HG02759 (cell line): Measurements from ENCODE around the gene IER3.

Experiments used
- ATAC-seq: cut with Tn5 transposase; IDR thresholded peaks from one replicate; pipeline ENCODE4 v1.9.1; 2021; ENCODE audit warnings: mild to moderate bottlenecking, moderate library complexity; ENCODE audit not compliant: unreplicated experiment

The IER3 gene

DNA sequence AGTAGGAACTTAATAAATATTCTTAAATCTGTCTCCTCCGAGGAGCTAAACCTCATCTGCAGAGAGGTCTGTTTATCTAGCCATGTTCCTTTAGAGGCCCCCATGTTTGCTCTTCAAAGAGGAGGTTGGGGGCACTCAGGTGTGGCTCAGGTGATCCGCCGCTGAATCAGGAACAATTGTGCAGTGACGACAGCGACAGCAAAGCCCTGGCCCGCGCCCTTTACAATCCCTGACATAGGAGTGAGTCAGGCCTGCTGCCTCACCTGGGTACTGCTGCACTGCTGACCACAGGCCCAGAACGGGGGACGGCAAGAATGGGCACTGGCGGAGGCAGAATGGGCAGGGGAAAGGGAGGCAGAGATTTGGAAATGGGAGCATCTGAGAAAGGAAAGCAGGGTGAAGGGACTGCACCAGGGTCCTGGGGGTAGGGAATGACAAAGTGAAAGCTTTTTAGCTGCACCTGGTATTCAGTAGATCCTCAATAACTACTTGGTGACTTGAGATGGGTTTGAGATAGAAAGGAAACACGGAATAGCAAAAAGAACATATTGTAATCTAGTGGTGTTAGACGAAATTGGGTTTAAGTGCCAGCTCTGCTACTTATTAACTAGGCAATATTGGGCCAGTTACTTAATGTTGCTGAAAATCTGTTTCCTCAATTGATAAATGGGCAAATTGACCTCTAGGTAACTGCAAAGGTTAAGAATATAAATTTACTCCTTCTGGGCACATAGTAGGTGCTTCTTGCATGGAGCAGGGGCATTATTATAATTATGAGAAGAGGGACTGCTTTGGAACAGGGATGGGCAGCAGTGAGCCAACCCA lies 5.4 kb upstream of the IER3 start:
- ATAC-seq: no peak

DNA sequence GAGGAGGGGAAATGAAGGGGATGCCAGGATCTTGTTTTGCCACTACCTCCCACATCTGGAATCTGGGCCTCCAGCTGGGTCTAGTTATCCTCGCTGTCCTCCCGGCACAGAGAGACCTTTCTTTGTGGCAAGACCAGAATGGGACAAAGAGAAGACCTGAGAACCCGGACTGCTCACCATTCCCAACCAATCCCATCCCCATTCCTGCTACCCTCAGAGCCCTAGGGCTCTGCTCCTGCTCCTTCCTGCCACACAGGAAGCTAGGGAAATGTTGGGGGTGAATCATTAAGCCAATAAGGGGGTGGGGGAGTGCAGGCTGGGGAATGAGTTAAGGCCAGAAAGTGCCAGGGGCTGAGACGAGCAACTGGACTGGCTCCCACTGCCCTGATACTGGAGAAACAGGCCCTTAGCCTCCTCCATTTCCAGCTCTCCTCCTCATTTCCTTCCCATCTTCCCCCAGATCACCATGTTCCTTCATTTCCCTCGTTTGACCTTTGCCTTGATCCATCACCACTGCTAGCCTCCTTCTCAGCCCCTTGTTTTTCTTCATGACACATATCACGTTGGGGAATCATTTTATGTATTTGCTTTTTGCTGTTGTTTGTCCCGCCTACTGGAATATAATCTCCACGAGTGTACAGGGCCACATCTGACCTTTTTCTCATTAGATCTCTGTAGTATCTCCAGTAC lies 4.6 kb upstream of the IER3 start:
- no peak for ATAC-seq

DNA sequence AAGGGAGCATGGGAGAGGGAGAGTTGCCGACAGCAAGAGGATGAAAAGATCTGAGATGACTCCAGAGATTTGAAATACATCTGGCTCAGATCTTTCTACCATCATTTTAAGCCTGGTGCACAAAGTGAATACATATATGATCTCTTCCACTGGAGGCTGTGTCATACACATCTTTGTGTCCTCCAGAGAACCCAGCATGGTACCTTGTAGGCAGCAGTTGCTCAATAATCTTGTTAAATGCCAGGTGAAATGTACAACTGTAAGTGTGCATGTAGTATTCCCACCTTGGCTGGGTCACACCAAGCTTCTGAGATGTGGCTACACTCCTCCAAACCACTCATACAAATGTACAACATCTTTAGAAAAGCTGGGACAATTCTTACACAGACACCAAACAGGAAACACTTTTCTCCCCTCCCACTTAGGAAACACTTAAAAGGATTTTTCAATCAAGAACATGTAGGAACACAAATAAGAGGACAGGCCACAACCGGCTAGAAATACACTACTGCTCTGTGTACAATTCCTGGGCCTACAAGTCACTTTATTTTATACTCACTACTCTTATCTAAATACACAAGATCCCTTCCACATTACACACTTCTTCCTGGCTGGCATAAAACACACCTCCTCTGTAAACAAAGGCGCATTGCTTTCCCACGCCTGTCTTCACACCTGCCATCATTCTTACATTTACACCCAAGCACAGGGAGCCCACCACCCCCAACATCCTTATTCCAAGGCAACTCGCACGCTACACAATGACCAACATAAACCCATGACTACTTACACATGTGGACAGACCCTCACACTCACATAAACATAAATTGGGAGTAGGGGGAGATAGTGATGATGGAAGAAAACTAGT lies 3.8 kb upstream of the IER3 start:
- ATAC-seq: no peak

DNA sequence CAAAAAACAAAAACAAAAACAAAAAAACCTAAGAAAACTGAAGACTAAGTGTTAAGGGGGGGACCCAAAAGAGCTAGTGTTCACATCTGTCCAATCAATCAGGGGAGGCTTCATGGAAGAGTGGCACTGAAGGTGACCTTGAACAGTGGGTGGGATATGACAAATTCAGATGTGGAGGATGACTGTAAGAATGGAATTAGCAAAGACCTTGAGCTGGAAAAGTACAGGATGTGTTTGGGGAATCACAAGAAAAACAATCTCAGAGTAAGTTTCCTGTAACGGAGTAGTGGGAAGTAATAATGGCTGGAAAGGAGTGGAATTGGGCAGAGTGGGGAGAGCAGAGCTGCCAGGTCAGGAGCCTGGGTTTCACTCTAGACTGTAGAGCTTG lies 2.9 kb upstream of the IER3 start:
- no peak for ATAC-seq

DNA sequence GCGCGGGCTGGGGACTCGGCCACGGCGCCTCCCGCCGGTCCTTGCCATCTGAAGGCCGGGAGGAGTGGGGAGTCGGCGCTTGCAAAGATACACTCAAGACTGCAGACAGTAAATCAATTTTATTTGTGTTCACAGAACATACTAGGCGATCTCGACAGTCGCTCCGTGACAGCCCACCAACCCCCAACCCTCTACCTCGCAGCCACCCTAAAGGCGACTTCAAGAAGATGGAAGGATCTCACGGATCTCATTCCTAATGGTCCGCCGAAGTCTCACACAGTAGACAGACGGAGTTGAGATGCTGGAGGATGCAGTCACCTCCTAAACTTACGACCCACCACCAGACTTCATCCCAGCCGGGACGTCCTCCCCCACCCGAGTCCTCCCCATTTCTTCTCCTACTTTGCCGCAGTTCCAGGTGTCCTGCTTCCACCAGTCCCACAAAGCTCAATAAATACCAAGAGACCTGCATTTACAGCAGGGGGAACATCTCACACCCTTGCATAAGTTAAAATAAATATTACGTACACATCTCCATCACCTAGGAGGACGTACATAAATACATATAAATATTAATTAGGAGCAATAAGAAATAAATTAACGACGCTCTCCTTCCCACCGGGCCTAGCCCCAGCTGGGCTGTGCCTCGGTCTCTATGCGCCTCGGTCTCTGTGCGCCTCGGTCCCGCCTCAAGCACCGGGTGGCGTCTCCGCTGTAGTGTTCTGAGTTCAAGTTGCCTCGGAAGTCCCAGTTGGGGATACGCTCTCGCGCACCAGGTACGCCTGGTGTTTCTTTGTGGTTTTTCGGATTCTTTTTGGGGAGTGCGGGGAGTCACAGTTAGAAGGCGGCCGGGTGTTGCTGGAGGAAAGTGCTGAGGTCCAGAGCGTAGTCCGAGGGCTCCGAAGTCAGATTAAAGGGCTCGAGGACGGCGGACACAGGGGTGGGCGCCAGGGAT lies 971 bp downstream of the IER3 start:
- peak; percentile 9 for ATAC-seq

DNA sequence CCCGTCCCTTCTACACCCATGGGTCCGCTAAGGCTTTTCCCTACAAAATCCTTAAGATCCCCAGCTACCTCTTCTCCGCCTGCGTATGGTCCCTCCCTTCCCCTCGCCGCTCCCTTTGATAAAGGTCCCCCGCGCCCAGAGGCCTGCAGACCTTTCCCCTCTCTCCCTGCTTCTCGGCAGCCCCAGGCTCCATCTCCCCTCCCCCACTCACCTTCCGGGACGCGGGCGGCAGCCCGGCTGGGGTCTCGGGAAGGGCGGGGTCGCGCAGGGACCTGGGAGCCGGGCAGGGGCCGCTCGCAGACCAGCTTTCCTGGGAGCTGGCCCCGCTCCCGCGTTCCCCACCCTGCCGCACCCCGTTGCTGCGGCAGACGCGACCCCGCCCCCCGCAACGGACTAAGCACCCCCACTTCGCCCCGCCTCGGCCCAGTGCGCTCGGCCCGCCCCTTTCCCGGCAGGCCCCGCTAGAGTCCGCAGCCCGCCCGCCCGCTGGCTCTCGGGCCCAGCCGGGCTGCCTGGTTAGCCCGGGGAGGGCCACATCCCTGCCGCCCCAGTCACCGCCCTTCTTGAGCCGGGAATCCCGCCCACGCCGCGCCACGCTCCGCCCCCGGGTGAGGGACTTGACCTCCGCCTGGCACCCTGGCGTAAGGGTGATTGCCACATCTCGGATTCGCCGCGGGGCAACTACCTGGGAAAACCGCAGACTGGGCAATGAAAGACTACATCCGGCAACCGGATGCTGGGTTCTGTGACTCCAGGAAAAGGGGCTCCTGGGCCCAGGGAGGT lies 1.8 kb downstream of the IER3 start, which contains the start of gene FLOT1:
FLOT1 (minus strand) TSS at position 372 of the 783 bp plus-strand sequence. CDS start 498 bp downstream, outside the sequence.
- ATAC-seq: peak; percentile 84

DNA sequence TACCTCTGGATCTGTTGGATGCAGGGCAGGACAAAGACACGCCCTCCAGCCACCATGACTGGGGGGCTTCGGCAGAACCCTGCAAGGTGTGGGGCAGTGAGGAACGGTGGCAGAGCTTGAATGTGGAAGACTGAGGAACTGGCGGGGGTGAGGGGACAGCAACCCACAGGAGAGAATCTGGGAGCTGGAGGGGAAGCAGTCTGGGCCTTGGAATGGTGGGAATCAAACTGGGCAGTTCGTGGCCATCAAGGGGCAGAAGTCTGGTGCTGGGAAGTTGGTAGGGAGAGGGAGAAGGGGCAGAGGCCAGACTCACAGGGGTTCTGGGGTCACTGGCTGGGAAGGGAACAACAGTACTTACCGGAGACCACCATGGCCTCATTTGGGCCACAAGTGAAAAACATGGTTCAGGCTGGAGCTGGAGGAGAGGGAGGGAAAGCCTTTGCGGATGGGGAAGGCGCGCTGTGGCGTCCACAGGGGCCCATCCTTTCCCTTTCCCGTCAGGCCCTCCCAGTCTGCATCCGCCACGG lies 2.5 kb downstream of the IER3 start:
- ATAC-seq: no peak

GRCh38 chr6:30741063-30741779 lies 3.1 kb downstream of the IER3 start:
- ATAC-seq: no peak

GRCh38 chr6:30740540-30740870 lies 3.8 kb downstream of the IER3 start:
- ATAC-seq: no peak

GRCh38 chr6:30738532-30738931 lies 5.8 kb downstream of the IER3 start:
- ATAC-seq: no peak

DNA sequence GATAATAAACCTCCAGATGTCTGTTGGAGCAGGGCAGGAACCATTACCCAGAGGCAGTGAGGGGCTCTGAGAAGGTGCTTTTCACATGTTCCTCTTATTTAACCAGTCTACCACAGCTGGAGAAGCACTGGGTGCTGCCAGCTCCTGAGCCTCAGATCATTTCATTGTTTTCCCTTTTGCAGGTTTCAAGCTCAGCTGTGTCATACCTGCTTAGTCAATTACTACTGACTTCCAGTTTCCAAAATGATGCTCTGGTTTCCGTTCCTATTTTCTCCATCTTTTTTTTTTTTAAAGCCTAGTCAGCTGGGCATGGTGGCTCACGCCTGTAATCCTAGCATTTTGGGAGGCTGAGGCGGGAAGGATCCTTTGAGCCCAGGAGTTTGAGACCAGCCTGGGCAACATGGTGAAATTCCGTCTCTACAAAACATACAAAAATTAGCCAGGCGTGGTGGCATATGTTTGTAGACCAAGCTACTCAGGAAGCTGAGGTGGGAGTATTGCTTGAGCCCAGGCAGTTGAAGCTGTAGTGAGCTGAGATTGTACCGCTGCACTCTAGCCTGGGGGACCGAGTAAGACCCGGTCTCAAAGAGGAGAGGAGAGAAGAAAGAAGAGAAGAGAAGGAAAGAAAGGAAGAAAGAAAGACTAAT lies 8.6 kb downstream of the IER3 start:
- ATAC-seq: no peak

DNA sequence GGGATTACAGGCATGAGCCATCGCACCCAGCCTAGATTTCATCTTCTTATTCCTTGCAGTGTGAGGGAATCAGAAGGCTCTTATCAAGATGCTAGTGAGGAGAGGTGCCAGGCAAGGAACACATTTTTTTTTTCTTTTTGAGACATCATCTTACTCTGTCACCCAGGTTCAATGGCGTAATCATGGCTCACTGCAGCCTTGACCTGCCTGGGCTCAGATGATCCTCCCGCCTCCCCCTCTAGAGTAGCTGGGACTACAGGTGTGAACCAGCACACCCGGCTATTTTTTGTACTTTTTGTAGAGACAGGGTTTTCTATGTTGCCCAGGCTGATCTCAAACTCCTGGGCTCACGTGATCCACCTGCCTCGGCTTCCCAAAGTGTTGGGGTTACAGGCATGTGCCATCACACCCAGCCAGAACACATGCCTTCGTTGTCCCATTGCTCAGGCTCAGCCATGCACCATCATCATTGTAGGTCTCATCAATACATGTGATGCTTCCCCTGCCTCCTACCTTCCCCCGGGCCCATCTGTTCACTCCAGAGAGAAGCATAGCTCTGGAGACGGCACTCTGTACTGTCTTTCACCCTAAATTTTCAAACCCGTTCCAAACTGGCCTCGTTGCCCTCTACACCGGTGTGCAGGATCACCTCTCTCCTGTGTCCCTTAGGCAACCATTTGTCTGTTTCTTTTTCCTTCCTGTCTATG lies 12.0 kb downstream of the IER3 start:
- no peak for ATAC-seq

DNA sequence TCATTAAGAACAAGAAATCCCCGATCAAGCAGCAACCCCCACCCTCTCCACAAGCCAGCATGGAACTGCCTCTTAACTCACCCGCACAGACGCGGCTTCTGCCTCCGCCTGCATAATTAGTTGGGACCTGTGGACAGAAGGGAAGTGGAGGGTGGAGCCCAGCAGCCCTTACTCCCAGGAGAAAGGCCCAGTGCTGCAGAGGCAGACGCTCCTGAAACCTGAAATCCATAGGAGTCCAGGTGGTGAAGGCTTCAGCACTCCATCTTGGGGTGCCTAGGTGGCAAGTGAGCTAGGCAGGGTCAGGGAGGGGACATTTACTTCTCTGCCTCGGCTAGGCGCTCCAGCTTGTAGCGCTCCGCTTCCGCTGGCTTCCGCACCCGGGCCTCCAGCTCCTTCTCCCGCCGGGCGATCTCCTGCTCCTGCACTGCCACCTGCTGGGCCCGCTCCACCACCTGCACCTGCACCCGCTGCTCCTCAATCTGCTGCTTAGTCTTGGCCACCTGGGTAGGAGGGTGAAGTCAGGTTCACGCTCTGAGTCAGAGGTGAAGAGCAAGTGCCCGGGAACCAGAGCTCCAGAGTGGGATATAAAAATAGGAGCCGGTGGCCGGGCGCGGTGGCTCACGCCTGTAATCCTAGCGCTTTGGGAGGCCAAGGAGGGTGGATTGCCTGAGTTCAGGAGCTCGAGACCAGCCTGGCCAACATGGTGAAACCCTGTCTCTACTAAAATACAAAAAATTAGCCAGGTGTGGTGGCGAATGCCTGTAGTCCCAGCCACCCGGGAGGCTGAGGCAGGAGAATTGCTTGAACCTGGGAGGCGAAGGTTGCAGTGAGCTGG lies 13.5 kb downstream of the IER3 start:
- ATAC-seq: peak; percentile 63

DNA sequence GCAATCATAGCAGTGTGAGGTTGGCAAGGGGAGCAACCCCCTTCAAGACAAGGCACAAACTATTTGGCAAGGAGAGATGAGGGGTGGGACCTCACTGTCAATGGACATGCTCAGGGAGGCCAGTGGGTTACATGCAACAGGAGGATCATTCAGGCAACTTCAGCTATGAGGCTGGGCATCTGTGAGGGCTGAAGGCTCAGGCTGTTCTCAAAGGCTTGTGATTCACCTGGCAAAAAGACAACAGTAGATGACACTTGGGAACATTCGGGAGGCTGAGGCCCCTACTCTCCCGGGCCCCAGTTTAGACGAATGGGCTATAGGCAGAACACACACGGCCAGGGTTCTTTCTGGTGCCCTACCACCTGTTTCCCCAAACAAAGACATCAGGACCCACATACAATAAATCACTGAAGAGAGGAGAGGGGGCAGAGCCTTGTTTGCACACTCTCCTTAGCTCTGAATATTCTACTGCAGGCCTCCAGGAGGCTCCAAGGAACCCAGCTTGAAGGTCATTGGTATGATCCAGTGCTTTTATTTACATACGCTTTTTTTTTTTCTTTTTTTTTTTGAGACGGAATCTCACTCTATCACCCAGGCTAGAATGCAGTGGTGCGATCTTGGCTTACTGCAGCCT lies 16.3 kb downstream of the IER3 start:
- no peak for ATAC-seq

DNA sequence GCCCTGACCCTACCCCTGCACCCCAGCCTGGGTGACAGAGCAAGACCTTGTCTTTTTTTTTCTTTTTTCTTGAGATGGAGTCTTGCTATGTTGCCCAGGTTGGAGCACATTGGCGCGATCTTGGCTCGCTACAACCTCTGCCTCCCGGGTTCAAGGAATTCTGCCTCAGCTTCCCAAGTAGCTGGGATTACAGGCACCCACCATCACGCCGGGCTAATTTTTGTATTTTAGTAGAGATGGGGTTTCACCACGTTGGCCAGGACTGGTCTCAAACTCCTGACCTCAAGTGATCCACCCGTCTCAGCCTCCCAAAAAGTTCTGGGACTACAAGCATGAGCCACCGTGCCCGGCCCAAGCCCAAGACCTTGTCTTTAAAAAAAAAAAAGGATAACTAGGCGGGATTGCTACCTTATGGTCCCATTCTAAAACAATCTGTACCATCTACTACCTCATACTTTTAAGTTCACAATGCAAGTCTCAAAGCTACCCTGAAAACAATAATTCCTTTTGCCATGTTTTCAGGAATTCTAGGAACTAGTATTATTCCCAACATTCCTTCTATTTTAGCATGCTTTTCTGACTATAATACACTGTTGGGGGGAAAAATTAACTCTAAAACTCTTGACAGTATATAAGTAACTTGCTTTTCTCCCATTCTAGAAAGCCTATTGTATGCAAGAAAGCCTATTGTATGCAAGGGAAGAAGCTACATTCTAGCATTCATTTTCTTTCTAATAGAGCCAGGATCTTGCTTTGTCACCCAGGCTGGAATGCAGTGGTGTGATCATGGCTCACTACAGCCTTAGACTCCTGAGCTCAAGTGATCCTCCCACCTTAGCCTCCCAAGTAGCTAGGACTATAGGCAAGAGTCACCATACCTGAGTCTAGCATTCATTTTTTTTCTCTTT lies 17.6 kb downstream of the IER3 start:
- ATAC-seq: no peak
